Mesenchymal stem cell (in vitro differentiated cells and primary cell): ENCODE measurements around the gene CHGA.

Experiments used
- DNase-seq: peaks from one replicate; pipeline ENCODE4 v3.0.0-alpha.2; 2013
- H2AFZ ChIP-seq: one replicate; pipeline ENCODE4 v1.6.1; 2013; ENCODE audit warnings: low read depth, mild to moderate bottlenecking, control low read depth, inconsistent platforms, low read length, moderate library complexity
- H2AK5ac ChIP-seq: 2 replicates; pipeline ENCODE4 v1.6.1; 2013; ENCODE audit warnings: low read length, moderate library complexity, mild to moderate bottlenecking, inconsistent platforms; ENCODE audit not compliant: severe bottlenecking
- H2BK120ac ChIP-seq: one replicate; pipeline ENCODE4 v1.6.1; 2013; ENCODE audit warnings: low read depth, mild to moderate bottlenecking, inconsistent platforms, low read length, moderate library complexity
- H2BK12ac ChIP-seq, 2 experiments: one replicate each; pipeline ENCODE4 v1.6.1; 2013; ENCODE audit warnings: inconsistent platforms in 2 of 2, low read length in 2 of 2, mild to moderate bottlenecking in 2 of 2, moderate library complexity in 2 of 2, control low read depth in 1 of 2
- H2BK15ac ChIP-seq: one replicate; pipeline ENCODE4 v1.6.1; 2013; ENCODE audit warnings: mild to moderate bottlenecking, low read depth, inconsistent platforms; ENCODE audit not compliant: poor library complexity, severe bottlenecking
- H2BK5ac ChIP-seq: 2 replicates; pipeline ENCODE4 v1.6.1; 2013; ENCODE audit warnings: low read depth, mild to moderate bottlenecking, low read length, control low read depth, inconsistent platforms; ENCODE audit not compliant: poor library complexity, severe bottlenecking
- H3K14ac ChIP-seq, 2 experiments: one replicate each; pipeline ENCODE4 v1.6.1; 2013; ENCODE audit warnings: inconsistent platforms in 2 of 2, low read length in 2 of 2, control low read depth in 1 of 2, mild to moderate bottlenecking in 1 of 2, moderate library complexity in 1 of 2
- H3K18ac ChIP-seq, 2 experiments: one replicate each; pipeline ENCODE4 v1.6.1; 2013; ENCODE audit warnings: inconsistent platforms in 2 of 2, low read length in 2 of 2, control low read depth in 1 of 2, low read depth in 1 of 2, mild to moderate bottlenecking in 1 of 2
- H3K23ac ChIP-seq, 2 experiments: one replicate each; pipeline ENCODE4 v1.6.1; 2013; ENCODE audit warnings: inconsistent platforms in 2 of 2, low read length in 2 of 2, mild to moderate bottlenecking in 2 of 2, moderate library complexity in 2 of 2, control low read depth in 1 of 2
- H3K27ac ChIP-seq: 2 replicates; pipeline ENCODE4 v1.5.1; 2013; ENCODE audit warnings: mild to moderate bottlenecking, moderate library complexity, low read length, control low read depth, inconsistent platforms; ENCODE audit not compliant: poor library complexity, severe bottlenecking
- H3K27me3 ChIP-seq, 2 experiments: 2 replicates each; pipeline versions ENCODE4 v1.6.1 to v1.7.0; 2013; ENCODE audit warnings: low read length in 2 of 2, mild to moderate bottlenecking in 2 of 2, moderate library complexity in 2 of 2, control low read depth in 1 of 2, inconsistent platforms in 1 of 2; ENCODE audit not compliant: control insufficient read depth in 1 of 2, insufficient read depth in 1 of 2
- H3K36me3 ChIP-seq, 2 experiments: 2 replicates each; pipeline versions ENCODE4 v1.6.1 to v1.7.0; 2013; ENCODE audit warnings: low read length in 2 of 2, control low read depth in 1 of 2, inconsistent platforms in 1 of 2, low read depth in 1 of 2, mild to moderate bottlenecking in 1 of 2; ENCODE audit not compliant: insufficient read depth in 2 of 2, control insufficient read depth in 1 of 2
- H3K4ac ChIP-seq, 2 experiments: one replicate each; pipeline ENCODE4 v1.6.1; 2013; ENCODE audit warnings: inconsistent platforms in 2 of 2, low read length in 2 of 2, mild to moderate bottlenecking in 2 of 2, moderate library complexity in 2 of 2, control low read depth in 1 of 2, low read depth in 1 of 2
- H3K4me1 ChIP-seq: 2 replicates; pipeline ENCODE4 v1.6.1; 2013; ENCODE audit warnings: low read depth, low read length, control low read depth; ENCODE audit not compliant: control insufficient read depth, insufficient read depth
- H3K4me2 ChIP-seq: 2 replicates; pipeline ENCODE4 v1.6.1; 2013; ENCODE audit warnings: low read length, mild to moderate bottlenecking, inconsistent platforms; ENCODE audit not compliant: poor library complexity, severe bottlenecking
- H3K4me3 ChIP-seq, 2 experiments: 2 replicates each; pipeline versions ENCODE4 v1.5.1 to v1.7.0; 2013; ENCODE audit warnings: low read length in 2 of 2, mild to moderate bottlenecking in 2 of 2, control low read depth in 1 of 2, low read depth in 1 of 2; ENCODE audit not compliant: insufficient read depth in 1 of 2
- H3K79me1 ChIP-seq: replicated peaks from 2 replicates; pipeline ENCODE4 v1.6.1; 2013; ENCODE audit warnings: mild to moderate bottlenecking, control low read depth, low read length, inconsistent platforms; ENCODE audit not compliant: poor library complexity, severe bottlenecking
- H3K9ac ChIP-seq: 2 replicates; pipeline ENCODE4 v1.7.0; 2013; ENCODE audit warnings: mild to moderate bottlenecking, low read length, moderate library complexity
- H3K9me3 ChIP-seq: 2 replicates; pipeline ENCODE4 v1.7.0; 2013; ENCODE audit warnings: mild to moderate bottlenecking, low read length; ENCODE audit not compliant: control insufficient read depth
- H4K8ac ChIP-seq: one replicate; pipeline ENCODE4 v1.6.1; 2013; ENCODE audit warnings: inconsistent platforms, mild to moderate bottlenecking, low read length, moderate library complexity
- H4K91ac ChIP-seq: one replicate; pipeline ENCODE4 v1.6.1; 2013; ENCODE audit warnings: mild to moderate bottlenecking, low read length, inconsistent platforms
- WGBS: methylation state at CpG from one replicate; pipeline ENCODE4 v1.1.7; 2013; ENCODE audit warnings: mixed read lengths; 5-methylcytosine and 5-hydroxymethylcytosine counted together

Gene CHGA

DNA sequence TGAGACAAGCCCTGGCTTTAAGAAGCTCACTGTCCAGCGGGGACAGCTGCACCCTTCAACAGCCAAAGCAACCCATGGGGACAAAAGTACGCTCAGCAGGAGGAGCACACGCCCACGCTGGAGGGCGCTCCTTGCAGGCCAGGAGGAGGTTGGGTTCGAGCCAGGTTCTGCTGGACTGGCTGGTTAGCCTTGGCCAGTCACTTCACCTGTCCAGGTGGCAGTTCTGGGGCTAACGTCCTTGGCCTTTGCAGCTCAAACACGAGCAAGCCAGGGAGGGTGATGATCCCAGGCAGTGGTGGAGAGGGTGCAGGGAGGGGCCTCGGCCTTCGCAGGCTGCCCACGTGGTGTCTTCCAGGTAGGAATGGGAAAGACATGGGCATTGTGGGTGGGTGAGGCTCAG, 13.1 kb downstream of the CHGA start:
- Histone ChIP-seq H4K8ac (no peak overlapping the region), H3K4me2 (no peak overlapping the region), H4K91ac (no peak overlapping the region), H3K36me3 (peaks cover 0 to 9% of the 10 kb centered on the region in 2 experiments), H3K4ac (no peak overlapping the region), H2BK12ac (no peak overlapping the region), H3K9me3 (no peaks in the 10 kb centered on the region), H2AK5ac (no peak overlapping the region), H3K27ac (no peak overlapping the region), H2BK5ac (no peak overlapping the region), H3K14ac (no peak overlapping the region), H3K23ac (no peak overlapping the region), H2AFZ (no peak overlapping the region), H2BK15ac (no peak overlapping the region), H3K9ac (no peak overlapping the region), H3K79me1 (no peaks in the 10 kb centered on the region), H3K4me3 (no peak overlapping the region), H3K4me1 (no peaks in the 10 kb centered on the region), H3K18ac (no peak overlapping the region), H2BK120ac (no peak overlapping the region), H3K27me3 (peaks cover 6 to 46% of the 10 kb centered on the region in 2 experiments)
- DNase-seq = no peak
- WGBS = 89% methylated on average over 11 of the region's 11 CpGs

DNA sequence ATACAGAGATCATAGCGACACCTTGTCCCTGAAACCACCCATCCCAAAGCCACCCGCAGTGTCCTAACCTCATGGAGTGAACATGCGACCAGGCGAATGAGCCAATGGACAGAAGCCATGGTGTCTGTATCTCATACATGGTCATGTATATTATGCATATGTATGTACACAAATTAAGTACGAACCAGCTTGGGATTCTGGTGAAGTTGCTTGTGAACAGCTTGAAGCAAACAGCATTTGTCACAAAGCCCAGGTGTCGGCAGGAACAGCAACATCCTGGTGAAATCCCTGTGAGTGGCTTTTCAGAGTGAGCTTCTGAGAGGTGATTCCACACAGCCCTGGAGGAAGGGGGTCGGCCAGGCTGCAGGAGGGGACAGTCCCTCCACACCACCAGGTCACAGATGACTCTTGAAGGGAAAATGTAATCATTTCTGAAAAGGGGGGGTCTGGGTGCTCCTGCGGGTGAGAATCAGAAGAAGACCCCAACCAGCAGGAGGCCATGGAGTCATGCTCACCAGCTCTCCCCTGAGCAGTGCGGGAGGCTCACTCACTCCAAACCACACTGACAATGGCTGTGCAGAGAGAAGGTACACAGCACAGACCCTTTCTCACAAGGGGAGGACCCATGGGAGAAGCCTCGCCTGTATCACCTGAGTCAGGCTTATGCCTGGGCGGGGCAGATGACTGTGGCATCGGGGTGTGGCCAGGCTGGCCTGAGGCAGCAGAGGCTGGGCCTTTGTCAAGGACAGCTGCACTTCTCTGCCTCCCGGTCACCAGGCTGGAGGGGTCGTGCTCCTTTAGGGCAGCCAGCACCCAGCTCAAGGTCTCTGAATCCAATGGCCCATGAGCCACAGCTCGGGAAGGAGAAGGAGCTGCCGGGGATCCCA, 14.3 kb downstream of the CHGA start:
- Histone ChIP-seq H3K27me3 (peaks cover 1 to 40% of the 10 kb centered on the region in 2 experiments), H3K9ac (no peak overlapping the region), H2BK120ac (no peak overlapping the region), H2AK5ac (no peak overlapping the region), H3K9me3 (no peaks in the 10 kb centered on the region), H3K36me3 (peaks cover 0 to 16% of the 10 kb centered on the region in 2 experiments), H3K79me1 (no peaks in the 10 kb centered on the region), H3K4me3 (no peak overlapping the region), H2BK5ac (no peak overlapping the region), H2AFZ (no peak overlapping the region), H2BK15ac (no peak overlapping the region), H2BK12ac (no peak overlapping the region), H3K14ac (no peak overlapping the region), H4K91ac (no peak overlapping the region), H3K27ac (no peak overlapping the region), H3K4ac (no peak overlapping the region), H4K8ac (no peak overlapping the region), H3K4me2 (no peak overlapping the region), H3K18ac (no peak overlapping the region), H3K4me1 (no peaks in the 10 kb centered on the region), H3K23ac (no peak overlapping the region)
- DNase-seq = no peak
- WGBS = 86% methylated on average over 12 of the region's 16 CpGs

DNA sequence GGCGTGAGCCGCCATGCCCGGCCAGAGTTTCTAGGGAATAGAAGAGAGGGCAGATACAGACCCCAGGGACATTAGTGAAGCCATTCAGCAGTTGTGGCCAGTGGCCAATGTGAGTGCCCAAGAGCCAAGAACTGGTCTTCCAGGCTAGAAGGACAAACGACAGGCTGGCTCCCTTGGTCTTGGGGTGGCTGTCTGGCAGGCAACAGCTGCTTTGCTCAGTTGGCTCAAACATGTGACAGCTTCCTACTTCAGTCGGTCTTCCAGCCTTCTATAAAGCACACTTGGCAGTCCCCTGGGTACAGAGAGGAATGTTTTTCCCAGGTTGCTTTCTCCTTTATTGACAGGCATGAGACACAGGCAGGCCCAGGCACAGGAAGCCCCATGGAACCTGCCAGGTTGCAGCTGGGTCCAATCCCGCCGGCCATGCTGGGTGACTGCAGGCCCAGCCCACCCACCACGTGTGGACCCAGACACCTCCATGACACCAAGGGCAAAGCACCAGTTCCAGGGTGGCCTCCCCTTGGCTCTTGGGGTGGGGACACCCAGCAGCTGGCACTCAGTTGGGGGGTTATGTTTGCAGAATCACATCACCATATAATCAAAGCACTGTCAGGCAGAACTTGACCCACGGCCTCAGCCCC, 15.4 kb downstream of the CHGA start:
- H2BK120ac ChIP-seq = no peak overlapping the region
- no peak for DNase-seq
- no peak overlapping the region for H3K9ac ChIP-seq
- H4K91ac ChIP-seq = no peak overlapping the region
- H2AK5ac ChIP-seq = no peak overlapping the region
- H3K4me3 ChIP-seq = no peak overlapping the region
- peaks cover 0 to 30% of the 10 kb centered on the region in 2 experiments for H3K27me3 ChIP-seq
- H2AFZ ChIP-seq = no peak overlapping the region
- no peaks in the 10 kb centered on the region for H3K9me3 ChIP-seq
- no peak overlapping the region for H3K14ac ChIP-seq
- no peak overlapping the region for H3K27ac ChIP-seq
- no peak overlapping the region for H3K4me2 ChIP-seq
- no peak overlapping the region for H3K4ac ChIP-seq
- 87% methylated on average over 9 of the region's 9 CpGs for WGBS
- H2BK15ac ChIP-seq = no peak overlapping the region
- H2BK5ac ChIP-seq = no peak overlapping the region
- H3K36me3 ChIP-seq = peaks cover 0 to 20% of the 10 kb centered on the region in 2 experiments
- H3K18ac ChIP-seq = no peak overlapping the region
- no peaks in the 10 kb centered on the region for H3K4me1 ChIP-seq
- no peaks in the 10 kb centered on the region for H3K79me1 ChIP-seq
- H2BK12ac ChIP-seq = no peak overlapping the region
- H4K8ac ChIP-seq = no peak overlapping the region
- H3K23ac ChIP-seq = no peak overlapping the region

DNA sequence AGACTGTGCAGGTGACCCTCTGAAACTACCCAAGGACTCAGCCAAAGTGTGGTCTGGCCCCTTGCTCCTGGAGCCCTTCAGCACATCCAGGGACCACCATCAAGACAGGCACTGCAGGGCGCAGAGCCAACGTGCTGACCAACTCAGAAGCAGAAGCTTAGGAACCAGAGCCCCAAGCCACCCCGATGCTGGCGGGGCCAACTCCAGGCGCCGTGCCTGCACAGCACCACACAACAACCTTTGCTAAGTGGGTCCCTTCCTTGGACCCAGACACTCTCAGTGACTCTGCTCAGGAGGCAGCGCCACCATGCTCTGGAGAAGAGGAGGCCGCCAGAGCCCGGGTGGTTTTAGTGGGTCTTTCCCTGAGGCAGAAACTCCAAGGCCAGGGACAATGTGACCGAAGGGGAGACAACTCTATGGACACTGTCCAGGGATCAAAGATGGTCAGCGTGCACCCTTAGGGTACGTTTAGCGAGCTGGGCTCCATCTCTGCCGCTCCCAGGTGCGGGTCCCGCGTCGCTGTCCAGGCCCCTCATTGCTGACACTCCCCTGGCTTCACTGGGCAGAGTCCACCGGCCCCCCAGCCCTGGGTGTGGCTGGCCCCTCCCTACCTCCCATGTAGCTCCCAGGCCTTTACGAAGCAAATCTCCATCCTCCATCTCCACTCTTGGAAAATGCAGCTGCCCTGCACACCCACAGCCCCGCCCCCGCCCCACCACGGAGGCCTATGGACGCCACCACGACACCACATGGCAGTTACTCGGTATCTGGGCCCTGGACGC, 16.1 kb downstream of the CHGA start:
- H3K4me3 ChIP-seq = no peak overlapping the region

More for the DNA sequence above, 16.1 kb downstream of the CHGA start:
- H3K9me3 ChIP-seq = no peaks in the 10 kb centered on the region
- H3K36me3 ChIP-seq = peaks cover 0 to 22% of the 10 kb centered on the region in 2 experiments
- no peak overlapping the region for H2AK5ac ChIP-seq
- H2AFZ ChIP-seq = no peak overlapping the region
- H3K4me2 ChIP-seq = no peak overlapping the region
- DNase-seq = no peak
- H3K4me1 ChIP-seq = no peaks in the 10 kb centered on the region
- no peak overlapping the region for H3K27ac ChIP-seq
- no peak overlapping the region for H3K23ac ChIP-seq
- no peak overlapping the region for H3K18ac ChIP-seq
- no peak overlapping the region for H3K9ac ChIP-seq
- no peaks in the 10 kb centered on the region for H3K79me1 ChIP-seq
- H4K91ac ChIP-seq = no peak overlapping the region
- no peak overlapping the region for H2BK5ac ChIP-seq
- H2BK120ac ChIP-seq = no peak overlapping the region
- H4K8ac ChIP-seq = no peak overlapping the region
- H2BK12ac ChIP-seq = no peak overlapping the region
- WGBS = 93% methylated on average over 27 of the region's 27 CpGs
- H3K4ac ChIP-seq = no peak overlapping the region
- no peak overlapping the region for H2BK15ac ChIP-seq
- no peak overlapping the region for H3K14ac ChIP-seq
- peaks cover 0 to 22% of the 10 kb centered on the region in 2 experiments for H3K27me3 ChIP-seq
